ENCODE data around the gene NFRKB. TPM values are rescaled to one million over a fixed set of nuclear protein-coding genes. Genes with fewer than 3 reads are reported as not detected.
A peak's percentile ranks its signal among the peaks of the same experiment; 100 is the strongest.

Gene NFRKB
- total RNA-seq, 1 donor from 2014 or later = 26.2 TPM

DNA sequence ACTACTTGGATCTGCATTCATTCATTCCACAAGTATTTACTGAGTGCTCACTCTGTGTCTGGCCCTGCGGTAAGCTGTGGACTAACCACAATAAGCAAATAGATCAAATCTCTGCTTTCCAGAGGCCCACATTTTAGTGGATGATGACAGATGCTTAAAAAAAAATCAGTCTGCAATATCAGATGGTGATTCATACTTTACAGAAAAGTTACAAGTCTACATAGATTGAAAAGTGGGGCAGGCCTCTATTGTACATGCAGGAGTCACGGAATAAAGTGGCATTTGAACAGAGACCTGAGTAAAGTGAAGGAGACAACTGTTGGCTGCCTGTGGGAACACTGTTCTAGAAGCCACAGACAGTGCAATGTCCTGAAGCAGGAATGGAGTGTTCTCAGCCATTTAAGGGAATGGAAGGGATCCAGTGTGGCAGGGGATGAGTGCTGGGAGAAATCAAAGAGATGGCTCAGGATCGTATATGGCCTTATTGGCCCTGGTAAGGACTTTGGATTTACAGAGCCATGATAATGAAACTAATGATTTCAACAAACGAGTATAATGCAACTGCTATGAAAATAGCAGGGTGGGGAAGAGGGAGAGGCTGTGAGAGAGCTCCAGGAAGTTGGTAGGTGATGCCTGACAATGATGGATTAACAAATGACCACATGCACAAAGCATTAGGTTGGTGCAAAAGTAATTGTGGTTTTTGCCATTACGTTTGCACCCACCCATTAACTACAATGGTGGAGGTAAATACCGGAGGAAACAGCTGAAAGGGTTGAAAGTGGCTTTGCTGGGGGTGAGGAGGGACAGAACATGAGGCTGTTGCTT lies 48.7 kb downstream of the NFRKB start:
- DNase-seq (ENCODE audit: low read depth) = peak; percentile 72

Other genes with a start within 250 kb of the NFRKB start
- 0.50 and 5.0 TPM in 2 replicates for gene TMEM45B, start 79.7 kb downstream of the NFRKB start, total RNA-seq
- gene PRDM10, start 107.3 kb upstream of the NFRKB start, total RNA-seq = 3.6 and 10.0 TPM in 2 replicates
- gene APLP2, start 174.3 kb upstream of the NFRKB start, total RNA-seq = 426 and 1,085 TPM in 2 replicates